GM12874 (cell line): Measurements from ENCODE around the gene CDC42BPB.

ENCODE experiments used
- TF ChIP-seq, protein P1 (sequence below): IDR thresholded peaks from 2 replicates; pipeline ENCODE4 v1.5.1; 2011; ENCODE audit warnings: low read depth, mild to moderate bottlenecking, control low read depth, low read length, moderate library complexity; ENCODE audit not compliant: insufficient read depth

Gene CDC42BPB

DNA sequence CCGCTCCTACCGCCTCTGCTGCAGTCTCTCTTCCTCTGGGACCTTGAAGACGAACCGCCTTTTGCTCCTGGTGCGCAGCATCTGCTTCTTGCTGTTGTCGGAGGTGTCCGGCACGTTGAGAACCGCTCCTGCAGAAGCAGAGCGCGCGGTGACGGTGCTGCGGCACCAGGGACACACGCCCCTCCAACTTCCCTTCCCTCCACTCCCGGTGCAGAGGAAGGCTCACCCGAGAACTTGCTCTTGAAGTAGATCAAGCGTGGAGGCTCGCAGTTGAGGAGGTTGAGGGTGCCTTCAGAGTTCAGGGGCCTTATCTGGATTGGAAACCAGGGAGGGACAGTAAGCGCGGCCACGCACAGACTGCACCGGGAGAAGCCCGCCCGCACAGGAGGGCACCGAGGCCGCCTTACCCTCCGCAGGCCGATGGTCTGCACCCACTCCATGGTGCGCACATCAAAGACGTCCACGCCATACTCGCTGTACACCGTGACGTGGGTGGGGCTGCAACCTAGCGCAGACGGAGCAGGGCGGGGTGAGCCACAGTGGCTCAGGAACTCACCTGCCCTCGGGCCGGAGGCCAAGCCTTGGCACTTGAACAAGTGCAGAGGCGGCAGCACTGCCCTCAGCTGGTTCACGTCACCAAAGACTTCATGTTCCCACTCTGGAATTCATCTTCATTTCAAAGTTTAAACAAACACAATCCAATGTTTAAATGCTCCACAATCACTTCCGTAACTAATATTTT is 117.4 kb downstream of the CDC42BPB start:
- TF ChIP-seq, protein P1, sequence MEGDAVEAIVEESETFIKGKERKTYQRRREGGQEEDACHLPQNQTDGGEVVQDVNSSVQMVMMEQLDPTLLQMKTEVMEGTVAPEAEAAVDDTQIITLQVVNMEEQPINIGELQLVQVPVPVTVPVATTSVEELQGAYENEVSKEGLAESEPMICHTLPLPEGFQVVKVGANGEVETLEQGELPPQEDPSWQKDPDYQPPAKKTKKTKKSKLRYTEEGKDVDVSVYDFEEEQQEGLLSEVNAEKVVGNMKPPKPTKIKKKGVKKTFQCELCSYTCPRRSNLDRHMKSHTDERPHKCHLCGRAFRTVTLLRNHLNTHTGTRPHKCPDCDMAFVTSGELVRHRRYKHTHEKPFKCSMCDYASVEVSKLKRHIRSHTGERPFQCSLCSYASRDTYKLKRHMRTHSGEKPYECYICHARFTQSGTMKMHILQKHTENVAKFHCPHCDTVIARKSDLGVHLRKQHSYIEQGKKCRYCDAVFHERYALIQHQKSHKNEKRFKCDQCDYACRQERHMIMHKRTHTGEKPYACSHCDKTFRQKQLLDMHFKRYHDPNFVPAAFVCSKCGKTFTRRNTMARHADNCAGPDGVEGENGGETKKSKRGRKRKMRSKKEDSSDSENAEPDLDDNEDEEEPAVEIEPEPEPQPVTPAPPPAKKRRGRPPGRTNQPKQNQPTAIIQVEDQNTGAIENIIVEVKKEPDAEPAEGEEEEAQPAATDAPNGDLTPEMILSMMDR = no peak

DNA sequence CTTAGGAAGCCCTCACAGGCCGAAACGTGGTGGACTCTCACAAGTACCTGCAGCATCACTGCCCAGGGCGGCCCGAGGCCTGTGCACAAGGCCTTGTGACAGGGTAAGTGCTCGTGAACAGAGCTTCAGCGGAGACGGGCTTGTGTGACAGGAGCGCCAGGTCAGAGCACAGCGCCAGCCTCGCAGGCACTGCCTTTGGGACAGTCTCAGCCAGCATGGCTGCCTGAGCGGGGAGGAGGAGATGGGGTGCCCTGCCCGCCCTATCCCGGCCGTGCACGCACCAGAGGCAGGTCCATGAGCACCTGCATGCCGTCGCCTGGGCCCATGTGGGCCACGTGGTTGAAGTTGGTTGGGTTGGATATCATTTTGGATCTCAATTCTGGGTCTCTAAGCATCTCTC is 118.0 kb downstream of the CDC42BPB start:
- TF ChIP-seq, protein P1 = no peak

DNA sequence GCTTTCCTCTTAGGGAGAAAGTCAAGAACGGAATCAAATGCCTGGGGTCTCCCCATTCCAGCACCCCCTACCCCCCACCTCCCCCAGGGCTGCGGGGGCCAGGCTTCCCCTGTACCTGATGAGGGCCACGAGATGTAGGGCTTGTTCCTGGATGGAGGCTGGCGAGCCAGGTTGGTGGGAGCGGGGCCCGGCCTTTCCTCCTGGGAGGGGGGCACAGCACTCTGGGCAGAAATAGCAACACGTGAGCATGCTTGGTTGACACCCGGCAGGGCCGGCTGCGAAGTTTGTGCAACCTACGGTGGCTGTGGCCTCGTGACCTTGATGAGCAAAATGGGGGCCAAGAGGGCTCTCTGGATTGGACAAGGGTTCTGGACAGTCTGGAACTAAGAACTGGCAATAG is 119.2 kb downstream of the CDC42BPB start:
- TF ChIP-seq, protein P1 = no peak

DNA sequence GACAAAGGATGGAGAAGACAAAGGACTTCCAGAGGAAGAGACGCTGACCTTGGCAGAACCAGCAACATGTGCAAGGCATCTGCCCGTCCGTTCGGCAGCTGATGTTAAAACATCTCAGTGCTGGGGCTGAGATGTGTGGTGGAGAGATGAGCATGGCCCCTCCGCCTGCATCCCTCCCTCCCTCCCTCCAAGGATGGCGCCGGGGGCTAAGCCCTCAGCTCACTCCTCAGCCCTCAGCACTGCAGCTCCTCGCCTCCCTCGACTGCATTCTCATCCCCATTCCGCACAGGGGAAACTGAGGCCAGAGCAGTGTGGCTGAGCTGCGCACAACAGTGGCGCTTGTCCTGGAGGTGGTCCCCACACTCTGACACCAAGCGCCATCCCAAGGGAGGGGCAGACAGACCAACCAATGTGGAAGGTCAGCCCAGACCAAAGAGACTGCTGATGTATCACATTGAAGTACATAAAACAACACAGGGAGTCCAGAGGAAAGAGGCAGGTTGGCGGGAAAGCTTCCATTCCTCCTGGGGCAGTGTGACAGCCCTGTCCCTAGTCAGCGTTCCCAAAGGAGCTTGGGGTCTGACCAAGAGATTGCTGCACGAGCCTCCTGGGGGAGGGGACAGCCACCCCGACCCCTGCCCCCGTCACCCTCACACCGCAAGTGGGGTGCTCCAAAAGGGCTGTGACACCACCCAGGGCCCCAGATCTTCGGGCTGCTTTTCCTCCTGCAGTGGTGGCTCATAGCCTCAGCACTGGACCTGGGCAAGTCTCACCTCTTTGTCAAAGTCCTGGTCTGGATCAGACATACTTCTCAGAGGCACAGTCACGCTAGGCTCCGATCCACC is 119.8 kb downstream of the CDC42BPB start:
- TF ChIP-seq, protein P1 = no peak

DNA sequence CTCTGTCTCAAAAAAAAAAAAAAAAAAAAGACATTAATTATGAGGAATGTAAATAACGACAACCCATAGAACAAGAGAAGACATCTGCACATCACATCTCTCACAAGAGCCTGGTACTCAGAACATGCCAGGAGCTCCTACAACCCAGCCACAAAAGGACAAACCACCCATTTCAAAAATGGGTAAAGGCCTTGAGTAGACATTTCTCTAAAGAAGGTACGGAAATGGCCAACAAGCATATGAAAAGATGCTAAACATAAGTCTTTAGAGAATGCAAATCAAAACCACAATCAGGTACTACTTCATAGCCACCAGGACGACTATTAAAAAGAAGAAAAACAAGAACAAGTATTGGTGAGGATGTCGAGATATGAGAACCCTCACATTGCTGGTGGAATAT is 121.6 kb downstream of the CDC42BPB start:
- TF ChIP-seq, protein P1 = no peak

DNA sequence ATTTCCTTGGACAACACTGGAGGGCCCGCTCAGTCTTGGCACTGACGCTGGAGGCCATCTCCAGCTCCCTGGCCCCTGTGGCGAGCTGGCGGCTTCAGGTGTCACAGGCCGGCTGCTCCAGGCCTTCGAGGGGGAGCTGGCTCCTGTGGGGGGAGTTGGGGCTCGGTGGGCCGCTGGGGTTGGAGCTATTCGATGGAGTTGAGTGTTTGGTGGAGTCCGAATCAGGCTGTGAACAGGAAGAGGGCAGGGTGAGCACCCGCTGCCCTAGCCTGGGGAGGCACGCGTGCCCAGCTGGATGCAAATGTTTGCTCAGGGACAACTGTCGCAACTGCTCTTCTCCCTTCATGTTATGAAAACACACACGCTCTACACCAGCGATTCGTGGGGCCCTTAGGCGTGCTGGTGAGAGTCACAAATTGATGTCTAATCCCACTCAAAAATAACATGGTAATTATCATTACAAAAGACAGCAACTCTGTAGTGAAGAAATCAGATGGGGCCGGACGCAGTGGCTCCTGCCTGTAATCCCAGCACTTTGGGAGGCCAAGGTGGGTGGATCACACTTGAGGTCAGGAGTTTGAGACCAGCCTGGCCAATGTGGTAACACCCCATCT is 123.6 kb downstream of the CDC42BPB start:
- TF ChIP-seq, protein P1 = no peak
